Ishikawa (cell line): ENCODE measurements around the gene EYA2.

Experiments used
- CEBPB ChIP-seq: IDR thresholded peaks from 2 replicates; pipeline ENCODE4 v1.6.1; 2012
- CREB1 ChIP-seq: IDR thresholded peaks from 2 replicates; pipeline ENCODE4 v1.6.1; 2012; ENCODE audit warnings: low read depth
- EP300 ChIP-seq: IDR thresholded peaks from 2 replicates; pipeline ENCODE4 v1.6.1; 2012; ENCODE audit warnings: borderline replicate concordance
- FOXM1 ChIP-seq: IDR thresholded peaks from 2 replicates; pipeline ENCODE4 v1.6.1; 2012; ENCODE audit warnings: low read depth, borderline replicate concordance
- TAF1 ChIP-seq: IDR thresholded peaks from 2 replicates; pipeline ENCODE4 v1.6.1; 2012; ENCODE audit warnings: low read depth, mild to moderate bottlenecking
- YY1 ChIP-seq: IDR thresholded peaks from 2 replicates; pipeline ENCODE4 v1.6.1; 2012; ENCODE audit warnings: low read depth
- ZBTB7A ChIP-seq: IDR thresholded peaks from 2 replicates; pipeline ENCODE4 v1.6.1; 2012; ENCODE audit warnings: low read depth
- TF ChIP-seq, protein P1 (sequence below): IDR thresholded peaks from 2 replicates; pipeline ENCODE4 v1.6.1; 2012; ENCODE audit warnings: low read depth, mild to moderate bottlenecking

- TF ChIP-seq EP300, result no peak
- no peak for TF ChIP-seq CREB1
- no peak for TF ChIP-seq YY1
- TF ChIP-seq TAF1, result no peak
- TF ChIP-seq ZBTB7A, result no peak
- TF ChIP-seq CEBPB, result no peak
- TF ChIP-seq, protein P1, sequence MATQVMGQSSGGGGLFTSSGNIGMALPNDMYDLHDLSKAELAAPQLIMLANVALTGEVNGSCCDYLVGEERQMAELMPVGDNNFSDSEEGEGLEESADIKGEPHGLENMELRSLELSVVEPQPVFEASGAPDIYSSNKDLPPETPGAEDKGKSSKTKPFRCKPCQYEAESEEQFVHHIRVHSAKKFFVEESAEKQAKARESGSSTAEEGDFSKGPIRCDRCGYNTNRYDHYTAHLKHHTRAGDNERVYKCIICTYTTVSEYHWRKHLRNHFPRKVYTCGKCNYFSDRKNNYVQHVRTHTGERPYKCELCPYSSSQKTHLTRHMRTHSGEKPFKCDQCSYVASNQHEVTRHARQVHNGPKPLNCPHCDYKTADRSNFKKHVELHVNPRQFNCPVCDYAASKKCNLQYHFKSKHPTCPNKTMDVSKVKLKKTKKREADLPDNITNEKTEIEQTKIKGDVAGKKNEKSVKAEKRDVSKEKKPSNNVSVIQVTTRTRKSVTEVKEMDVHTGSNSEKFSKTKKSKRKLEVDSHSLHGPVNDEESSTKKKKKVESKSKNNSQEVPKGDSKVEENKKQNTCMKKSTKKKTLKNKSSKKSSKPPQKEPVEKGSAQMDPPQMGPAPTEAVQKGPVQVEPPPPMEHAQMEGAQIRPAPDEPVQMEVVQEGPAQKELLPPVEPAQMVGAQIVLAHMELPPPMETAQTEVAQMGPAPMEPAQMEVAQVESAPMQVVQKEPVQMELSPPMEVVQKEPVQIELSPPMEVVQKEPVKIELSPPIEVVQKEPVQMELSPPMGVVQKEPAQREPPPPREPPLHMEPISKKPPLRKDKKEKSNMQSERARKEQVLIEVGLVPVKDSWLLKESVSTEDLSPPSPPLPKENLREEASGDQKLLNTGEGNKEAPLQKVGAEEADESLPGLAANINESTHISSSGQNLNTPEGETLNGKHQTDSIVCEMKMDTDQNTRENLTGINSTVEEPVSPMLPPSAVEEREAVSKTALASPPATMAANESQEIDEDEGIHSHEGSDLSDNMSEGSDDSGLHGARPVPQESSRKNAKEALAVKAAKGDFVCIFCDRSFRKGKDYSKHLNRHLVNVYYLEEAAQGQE, result no peak
- TF ChIP-seq FOXM1, result no peak
Observed at GRCh38 chr20:47136782-47137181, 242.1 kb downstream of the EYA2 start.
